GM21360 (cell line): ENCODE results near the gene ERVW-1.
"Not testable (repeated sequence)": the region's sequence is repeated elsewhere in the genome, so short reads cannot be mapped to it uniquely, and the experiment has no call there.

Experiments used
- ATAC-seq: cut with Tn5 transposase; IDR thresholded peaks from one replicate; pipeline ENCODE4 v1.9.1; 2021; ENCODE audit warnings: mild to moderate bottlenecking, moderate library complexity; ENCODE audit not compliant: unreplicated experiment

The ERVW-1 gene, protein sequence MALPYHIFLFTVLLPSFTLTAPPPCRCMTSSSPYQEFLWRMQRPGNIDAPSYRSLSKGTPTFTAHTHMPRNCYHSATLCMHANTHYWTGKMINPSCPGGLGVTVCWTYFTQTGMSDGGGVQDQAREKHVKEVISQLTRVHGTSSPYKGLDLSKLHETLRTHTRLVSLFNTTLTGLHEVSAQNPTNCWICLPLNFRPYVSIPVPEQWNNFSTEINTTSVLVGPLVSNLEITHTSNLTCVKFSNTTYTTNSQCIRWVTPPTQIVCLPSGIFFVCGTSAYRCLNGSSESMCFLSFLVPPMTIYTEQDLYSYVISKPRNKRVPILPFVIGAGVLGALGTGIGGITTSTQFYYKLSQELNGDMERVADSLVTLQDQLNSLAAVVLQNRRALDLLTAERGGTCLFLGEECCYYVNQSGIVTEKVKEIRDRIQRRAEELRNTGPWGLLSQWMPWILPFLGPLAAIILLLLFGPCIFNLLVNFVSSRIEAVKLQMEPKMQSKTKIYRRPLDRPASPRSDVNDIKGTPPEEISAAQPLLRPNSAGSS

DNA sequence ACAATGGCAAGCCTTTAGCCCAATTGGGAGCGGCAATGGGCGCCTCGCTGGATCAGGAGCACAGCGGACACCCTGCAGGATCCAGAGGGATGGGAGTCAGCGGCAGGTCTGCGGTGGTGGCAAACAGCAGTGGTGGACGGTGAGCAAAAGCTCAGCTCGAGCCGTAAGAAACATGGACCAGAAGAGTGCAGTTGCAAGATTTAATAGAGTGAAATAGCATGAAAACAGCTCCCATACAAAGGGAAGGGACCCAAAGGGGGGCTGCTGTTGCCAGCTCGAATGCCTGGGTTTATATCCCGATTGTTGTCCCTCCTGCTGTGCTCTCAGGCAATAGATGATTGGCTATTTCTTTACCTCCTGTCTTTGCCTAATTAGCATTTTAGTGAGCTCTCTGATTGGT lies at the start of gene ERVW-1:
TSS of gene ERVW-1 (minus strand) at position 266 of the 400 bp plus-strand sequence. CDS start 7,565 bp downstream, outside the sequence.
- ATAC-seq: not testable (repeated sequence)

DNA sequence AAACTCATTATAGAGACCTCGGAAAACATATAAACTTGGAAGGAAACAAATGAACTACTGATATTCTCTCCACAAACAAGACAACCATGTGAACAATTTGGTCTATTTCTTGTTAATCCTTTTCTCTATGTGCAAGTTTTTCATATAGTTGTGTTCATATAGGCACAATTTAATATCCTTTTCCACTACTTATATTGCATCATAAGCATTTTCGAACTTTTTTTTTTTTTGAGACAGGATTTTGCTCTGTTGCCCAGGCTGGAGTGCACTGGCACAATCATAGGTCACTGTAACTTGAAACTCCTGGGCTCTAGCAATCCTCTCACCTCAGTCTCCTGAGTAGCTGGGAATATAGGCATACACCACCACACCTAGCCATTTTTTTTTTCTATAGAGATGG lies 45.4 kb upstream of the ERVW-1 start:
- no peak for ATAC-seq

DNA sequence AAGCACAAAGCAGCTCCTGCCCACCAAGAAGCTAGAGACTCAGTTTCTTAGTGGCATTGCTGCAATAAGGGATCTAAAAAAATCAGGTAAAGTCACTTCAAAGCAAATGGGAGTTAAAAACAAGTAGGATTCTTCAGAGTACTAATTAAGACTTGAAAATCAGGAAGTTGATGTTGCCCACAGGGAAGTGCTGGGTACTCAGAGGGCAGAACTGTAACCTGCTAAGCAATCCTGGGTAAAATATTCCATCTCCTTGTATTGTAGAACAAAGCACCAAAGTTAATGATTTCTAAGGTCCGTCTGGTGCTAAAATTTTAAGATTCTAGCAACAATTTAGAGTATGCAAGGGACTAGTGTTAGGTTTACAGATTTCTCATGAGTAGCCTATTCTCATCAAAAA lies 42.3 kb upstream of the ERVW-1 start:
- no peak for ATAC-seq

DNA sequence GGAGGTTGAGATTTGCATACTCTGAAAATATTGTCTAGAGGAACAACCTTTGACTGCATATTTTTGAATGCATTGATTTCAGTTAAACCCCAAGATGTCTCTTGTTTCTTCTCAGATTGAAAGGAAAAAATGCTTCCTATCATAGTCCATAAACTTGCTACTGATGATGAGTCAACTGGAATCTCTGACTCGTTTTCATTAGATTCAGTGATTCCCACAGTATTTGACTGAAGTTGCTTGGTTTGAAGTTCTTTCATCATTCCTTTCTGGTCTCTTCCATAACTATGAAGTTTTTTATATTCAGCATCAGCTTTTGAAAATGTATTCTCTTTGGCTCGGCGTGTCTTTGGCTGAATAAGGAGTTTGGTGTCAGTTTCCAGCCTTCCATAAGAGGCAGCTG lies 39.9 kb upstream of the ERVW-1 start:
- ATAC-seq: no peak

DNA sequence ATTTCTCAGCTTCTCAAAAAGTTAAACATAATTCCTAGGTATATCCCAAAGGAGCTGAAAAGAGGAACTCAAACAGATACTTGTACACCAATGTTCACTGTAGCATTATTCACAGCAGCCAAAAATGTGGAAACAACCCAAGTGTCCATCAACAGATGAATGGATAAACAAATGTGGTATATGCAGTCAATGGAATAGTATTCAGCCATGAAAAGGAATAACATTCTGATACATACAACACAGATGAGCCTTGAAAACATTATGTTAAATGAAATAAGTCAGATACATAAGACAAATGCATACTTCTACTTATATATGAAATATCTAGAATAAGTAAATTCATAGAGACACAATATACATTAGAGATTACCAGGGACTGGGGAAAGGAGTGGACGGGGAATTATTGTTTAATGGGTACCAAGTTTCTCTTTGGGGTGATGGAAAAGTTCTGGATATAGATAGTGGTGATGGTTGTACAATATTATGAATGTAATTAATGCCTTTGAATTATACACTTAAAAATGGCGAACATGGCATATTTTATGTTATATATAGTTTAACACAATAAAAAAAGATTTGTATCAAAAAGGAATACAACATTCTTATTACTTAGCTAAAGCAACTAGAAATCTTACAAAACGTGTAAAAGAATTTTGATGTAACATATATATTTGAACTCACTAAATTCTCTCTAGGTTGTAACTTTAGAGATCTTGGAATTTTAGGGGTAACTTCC lies 35.6 kb upstream of the ERVW-1 start:
- ATAC-seq: no peak

DNA sequence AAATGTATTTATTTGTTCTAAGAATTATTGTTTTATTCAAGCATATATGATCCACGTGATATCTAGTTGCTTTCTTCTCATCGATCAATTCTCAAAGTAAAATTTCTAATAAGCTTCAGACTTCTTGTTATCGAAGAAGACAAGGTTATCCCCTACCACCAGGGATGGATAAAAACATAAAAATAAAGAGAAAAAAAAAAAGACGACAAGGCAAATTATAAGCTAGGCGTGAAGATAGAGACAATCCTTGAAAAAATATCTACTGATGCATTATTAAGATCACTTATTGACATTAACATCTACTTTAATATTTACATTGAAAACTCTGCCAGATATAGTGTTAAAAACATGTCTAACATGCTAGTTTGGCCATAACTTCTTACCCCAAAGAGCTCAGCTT lies 31.2 kb upstream of the ERVW-1 start:
- no peak for ATAC-seq

DNA sequence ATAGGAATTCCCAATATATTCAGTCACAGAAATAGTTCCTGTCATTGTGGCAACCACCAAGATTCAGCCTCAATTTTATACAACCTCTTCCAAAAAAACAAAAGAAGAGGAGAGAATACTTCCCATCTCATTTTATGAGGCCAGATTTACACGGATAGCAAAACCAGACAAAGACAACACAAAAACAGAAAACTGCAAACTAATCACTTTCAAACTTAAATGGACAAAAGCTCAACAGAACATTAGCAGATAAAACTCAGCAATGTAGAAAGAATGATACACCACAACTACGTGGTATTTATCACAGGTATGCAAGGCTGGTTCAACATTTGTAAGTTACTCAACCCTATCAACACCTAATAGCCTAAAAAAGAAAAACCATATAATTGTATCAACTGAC lies 28.6 kb upstream of the ERVW-1 start:
- ATAC-seq: no peak

DNA sequence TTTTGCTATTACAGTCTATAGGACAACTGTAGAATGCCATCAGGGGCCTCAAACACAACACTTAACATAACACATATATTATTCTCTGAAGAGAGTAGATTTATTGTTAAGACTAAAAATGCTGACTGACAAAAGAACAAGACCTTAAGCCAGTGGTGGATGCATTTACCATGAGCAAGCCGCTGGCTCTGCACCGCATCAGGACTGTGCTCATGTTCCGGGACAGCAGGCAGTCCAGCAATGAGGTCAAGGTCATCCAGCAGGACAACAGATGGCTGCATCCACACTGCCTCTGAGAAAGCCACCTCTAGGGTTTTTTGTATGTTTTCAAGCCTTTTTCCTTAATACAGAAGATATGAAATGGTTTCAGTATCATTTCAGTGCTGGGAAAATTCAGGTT lies 26.8 kb upstream of the ERVW-1 start:
- ATAC-seq: no peak

DNA sequence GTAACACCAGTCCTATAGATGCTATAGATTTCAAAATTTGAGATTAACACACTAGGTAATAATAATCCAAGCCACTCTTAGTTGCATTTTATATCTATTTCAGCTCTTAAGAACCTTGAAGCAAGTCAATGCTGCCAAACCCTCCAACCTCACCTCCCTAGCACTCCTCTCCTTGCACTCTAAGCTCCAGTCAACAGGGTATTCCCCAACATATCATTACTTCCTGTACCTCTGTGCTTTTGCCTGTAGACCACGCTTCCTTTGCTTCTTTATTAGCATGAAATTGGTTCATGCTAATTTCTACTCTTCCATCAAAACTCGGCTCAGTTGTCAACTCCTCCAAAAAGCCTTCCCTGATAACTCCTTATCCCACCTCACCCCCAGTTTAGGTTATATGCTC lies 26.0 kb upstream of the ERVW-1 start:
- no peak for ATAC-seq

DNA sequence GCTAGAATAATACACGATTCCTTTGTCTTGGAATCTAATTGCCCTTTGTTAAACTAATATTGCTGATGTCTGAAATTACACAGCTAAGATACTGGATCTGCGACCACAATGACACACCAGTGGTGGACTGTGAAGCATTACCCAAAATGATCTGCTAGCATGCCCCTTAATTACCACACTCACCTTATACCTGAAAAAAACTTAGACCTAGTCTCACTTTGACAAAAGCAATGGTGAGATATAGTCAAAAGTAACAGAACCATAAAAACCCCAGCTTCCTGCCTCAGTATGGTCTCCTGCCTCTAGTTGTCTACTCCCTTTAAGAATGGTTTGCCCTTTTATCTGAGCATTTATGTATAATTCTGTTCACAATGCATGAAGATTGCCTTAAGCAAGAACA lies 20.8 kb upstream of the ERVW-1 start:
- no peak for ATAC-seq

DNA sequence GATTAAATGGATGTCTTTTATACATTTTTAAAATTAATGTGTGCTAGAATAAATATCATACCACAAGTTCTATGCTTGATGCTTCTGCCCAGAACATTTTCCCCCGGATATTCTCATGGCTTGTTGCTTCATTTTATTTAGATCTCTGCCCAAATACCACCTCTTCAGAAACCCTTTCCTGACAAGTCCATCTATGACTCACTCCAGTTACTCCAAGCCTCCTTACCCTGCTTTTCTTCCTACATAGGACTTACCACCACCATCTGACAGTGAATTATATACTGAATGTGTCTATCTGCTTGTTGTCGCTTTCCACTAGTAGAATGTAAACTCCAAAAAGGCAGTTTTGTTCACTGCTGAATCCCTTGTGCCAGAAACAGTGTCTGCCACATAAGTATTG lies 19.1 kb upstream of the ERVW-1 start:
- ATAC-seq: no peak

DNA sequence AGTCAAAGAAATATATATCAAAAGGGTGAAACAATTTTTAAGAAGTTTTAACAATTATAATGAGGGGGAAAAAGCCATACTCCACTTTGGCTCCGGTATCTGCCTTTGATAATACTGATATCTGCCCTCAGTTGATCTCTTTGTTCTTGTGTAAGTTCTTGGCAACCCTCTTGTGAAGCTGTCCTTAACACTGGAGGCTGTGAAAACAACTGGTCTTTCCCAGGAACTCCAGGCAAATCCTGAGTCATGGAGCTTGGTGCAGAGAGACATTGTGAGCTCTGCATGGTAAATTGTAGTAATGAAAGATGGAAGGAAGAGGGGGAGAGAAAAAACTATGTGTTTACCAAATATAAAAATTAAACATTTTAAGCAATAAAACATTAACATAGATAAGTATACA lies 11.9 kb upstream of the ERVW-1 start:
- ATAC-seq: no peak

DNA sequence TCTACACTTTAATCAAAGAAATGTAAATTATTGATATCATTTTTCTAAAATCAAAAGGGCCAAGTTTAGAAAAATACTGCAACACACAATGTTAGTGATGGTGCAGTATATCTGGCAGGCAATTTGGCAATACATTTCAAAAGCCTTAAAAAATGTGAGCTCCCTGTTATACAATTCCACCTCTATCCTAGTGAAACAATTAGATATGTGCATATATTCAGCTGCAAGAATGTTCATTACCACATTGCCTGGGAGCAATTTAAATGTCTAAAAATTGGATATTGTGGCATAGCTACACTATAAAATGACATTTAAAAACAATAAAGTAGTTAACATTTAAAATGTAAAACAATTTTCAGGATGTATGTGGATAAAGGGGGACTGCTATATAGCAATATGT lies 10.1 kb upstream of the ERVW-1 start:
- no peak for ATAC-seq

DNA sequence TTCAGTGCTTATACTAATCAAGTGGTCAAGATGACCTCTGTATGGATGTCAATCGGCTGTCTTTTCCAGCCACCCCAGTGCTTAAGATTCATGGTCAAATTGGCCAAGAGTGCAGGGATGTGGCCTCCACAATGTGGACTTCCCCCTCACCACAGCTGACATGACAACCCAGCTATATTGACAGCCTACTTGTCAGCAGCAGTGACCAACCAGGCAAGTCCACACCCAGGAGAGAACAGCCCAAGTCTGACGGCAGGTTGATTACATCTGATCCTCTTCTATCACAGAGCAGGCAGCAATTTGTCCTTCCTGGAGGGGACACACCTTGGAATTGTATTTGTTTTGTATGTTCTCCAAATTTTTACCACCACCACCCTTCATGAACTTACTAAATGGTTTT lies 8.2 kb upstream of the ERVW-1 start:
- no peak for ATAC-seq

DNA sequence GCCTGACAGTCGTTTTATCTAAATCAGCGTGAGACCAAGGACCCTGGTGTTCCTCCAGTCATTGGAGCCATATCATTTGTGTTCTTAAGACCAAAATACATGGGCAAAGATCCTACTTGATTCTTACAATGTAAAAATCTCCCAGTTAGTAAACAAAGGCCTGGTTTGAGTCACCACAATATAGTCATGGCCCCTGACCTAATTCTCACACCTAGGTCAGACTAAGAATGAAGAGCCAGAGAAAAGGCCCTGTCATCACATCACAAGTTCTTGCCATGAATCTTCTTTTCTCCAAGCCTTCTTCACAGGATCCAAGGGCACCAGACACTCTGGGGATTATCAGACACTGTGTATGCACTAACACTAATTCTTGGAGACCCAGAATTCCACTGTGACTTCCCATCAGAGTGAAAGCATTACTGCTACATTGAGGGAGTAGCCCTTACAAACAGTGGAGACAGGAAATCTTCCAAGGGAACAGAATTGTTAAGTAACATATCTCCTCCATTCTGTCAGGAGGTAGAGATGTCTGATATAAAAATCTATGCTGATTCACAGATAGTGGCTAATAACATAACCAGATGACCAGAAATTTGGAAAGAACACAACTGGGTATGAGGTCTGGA lies 7.6 kb upstream of the ERVW-1 start:
- no peak for ATAC-seq

DNA sequence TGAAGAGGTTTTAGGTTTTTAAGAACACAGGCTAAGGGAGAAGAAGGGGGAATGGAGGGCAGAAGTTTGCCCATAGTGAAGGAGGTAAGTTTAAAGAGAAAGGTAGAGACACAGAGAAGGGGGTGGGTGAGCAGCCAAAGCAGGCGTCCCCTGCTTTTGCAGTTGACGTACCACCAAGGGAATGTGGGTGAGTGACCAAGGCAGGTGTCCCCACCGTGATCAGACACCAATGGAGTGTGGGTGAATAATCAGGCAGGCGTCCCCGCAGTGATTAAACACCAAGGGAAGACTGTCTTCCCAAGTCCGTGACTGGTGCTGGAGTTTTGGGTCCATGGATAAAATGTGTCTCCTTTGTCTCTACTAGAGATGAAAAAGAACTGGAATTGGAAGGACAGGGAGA lies 6.5 kb upstream of the ERVW-1 start:
- ATAC-seq: not testable (repeated sequence)

DNA sequence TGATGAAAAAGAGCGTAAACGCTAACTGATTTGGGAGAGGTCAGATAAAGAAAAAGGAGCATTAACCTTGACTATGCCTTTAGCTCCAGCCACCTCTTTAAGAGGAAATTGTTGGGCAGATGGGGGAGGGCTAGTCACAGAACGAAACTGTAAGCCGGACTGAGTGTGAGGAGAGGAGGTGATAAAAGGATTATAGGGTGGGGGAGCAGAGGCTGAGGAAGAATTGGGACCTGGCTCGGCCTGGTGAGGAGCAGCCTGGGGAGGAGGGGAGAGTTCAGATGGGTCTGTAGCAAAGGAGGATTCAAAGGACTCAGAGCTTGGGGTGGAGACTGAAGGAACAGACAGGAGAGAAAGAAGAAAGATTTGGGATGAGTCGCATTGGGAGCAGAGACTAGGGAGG lies 5.9 kb upstream of the ERVW-1 start:
- ATAC-seq: not testable (repeated sequence)

DNA sequence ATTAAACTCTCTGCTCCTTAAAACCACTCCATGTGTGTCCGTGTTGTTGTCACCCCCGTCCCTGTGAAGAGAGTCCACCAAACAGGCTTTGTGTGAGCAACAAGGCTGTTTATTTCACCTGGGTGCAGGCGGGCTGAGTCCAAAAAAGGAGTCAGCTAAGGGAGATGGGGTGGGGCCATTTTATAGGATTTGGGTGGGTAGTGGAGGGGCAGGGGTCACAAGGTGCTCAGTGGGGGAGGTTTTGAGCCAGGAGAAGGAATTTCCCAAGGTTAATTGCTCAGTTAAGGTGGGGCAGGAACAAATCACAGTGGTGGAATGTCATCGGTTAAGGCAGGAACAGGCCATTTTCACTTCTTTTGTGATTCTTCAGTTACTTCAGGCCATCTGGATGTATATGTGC lies 1.4 kb upstream of the ERVW-1 start:
- not testable (repeated sequence) for ATAC-seq

DNA sequence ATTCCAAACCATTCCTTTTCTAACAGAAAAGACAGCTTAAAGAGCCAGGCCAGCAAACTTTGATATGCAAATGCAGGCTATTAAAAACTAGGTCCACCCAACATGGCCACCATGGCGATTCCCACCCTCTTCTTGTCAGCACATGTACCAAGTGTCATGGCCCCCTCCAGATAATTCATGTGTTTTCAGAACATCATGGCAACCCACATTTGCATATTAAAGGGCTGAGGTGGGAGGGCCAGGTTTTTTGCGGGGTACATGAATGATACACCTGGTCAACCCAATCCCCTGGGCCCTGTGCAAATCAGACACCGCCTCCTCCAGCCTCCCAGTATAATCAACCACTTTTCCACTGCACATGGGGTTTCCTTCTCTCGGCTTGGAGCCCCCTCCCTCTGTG lies 965 bp upstream of the ERVW-1 start:
- ATAC-seq: no peak

DNA sequence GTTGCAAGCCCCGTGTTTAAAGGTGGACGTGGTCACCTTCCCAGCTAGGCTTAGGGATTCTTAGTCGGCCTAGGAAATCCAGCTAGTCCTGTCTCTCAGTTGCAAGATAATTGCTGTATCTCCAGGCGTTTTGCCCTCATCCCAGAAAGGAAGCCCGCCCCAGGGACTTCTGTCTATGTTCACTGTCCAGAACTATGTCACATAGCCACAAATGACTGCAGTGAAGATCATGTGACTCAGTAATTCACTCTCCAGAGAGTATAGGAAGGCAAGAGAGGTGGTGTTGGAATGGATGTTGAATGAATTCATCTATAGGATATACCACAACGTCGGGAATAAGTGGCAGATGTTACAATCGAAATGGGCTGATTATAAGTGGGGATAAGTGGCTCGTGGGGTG lies 349 bp upstream of the ERVW-1 start:
- no peak for ATAC-seq

DNA sequence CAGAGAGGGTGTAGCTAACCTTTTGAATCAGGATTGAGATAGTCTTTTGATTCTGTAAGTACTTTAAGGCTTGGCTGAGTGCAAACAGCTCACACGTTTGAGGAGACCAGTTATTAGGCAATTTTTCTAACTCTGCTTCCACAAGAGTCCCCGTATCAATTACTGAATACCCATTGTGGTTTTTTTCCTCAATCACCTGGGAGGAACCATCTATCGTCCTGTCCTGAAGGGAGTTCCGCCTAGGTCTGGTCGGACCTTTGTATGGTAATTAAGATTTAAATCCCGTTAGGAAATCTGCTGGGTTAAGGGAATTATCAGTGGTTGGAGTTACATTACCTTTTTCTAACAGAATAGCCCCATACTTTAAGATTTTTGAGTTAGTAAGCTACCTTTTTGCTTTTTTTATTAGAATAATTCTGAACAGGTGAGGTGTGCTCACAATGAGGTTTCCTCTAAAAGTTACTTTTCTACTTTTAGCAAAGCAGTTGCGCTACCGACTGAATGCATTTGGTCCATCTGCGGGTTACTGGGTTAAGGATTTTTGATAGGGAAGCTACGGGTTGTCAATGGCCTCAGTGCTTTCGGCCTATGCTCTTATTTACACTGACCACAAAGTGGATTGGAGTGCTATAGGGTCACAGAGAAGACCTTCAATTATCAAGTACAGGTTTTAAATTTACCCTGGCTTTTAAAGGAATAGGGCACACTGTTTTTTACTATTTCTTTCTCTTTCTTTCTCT lies 1.7 kb downstream of the ERVW-1 start:
- not testable (repeated sequence) for ATAC-seq
